Measurements from ENCODE around the gene RNF220. TPM values are rescaled to one million over a fixed set of nuclear protein-coding genes. Genes with fewer than 3 reads are reported as not detected.

RNF220 gene
- total RNA-seq, 1 experiment from 2014 or later, result 128 TPM

GRCh38 chr1:44675186-44675585, 270.1 kb downstream of the RNF220 start:
- peak overlapping the region; percentile 92 for H3K4me3 Mint-ChIP-seq
- H3K9me3 Mint-ChIP-seq, result no peaks in the 10 kb centered on the region
- peaks cover 23% of the 10 kb centered on the region for H3K4me1 Mint-ChIP-seq
- H3K27me3 Mint-ChIP-seq (ENCODE audit: low read depth), result no peaks in the 10 kb centered on the region
- 0 out of 2 replicates have a peak, but pooled peaks cover 5% of the 10 kb centered on the region for H3K36me3 Mint-ChIP-seq
- peak overlapping the region; percentile 55; the same call in 1 of the 2 replicates for H3K27ac Mint-ChIP-seq
- POLR2A ChIA-PET, result no interaction called here
- TF ChIP-seq ZBTB21 (CRISPR knock-in tag; IDR thresholded peaks at IDR 0.05; ENCODE audit: borderline replicate concordance), result no peak
- TF ChIP-seq FOXP1 (CRISPR knock-in tag; IDR thresholded peaks at IDR 0.05; ENCODE audit: borderline replicate concordance), result no peak
- no peak for TF ChIP-seq ELF4 (CRISPR knock-in tag; IDR thresholded peaks at IDR 0.05; ENCODE audit: low read depth)
- no peak for TF ChIP-seq NFATC4 (CRISPR knock-in tag; IDR thresholded peaks at IDR 0.05)
- no peak for TF ChIP-seq JUN (CRISPR knock-in tag; IDR thresholded peaks at IDR 0.05)
- TF ChIP-seq ZNF416 (CRISPR knock-in tag; IDR thresholded peaks at IDR 0.05), result no peak
- no peak for TF ChIP-seq GRHL2 (CRISPR knock-in tag; IDR thresholded peaks at IDR 0.05; ENCODE audit: insufficient replicate concordance, severe bottlenecking)
- TF ChIP-seq TEAD1 (CRISPR knock-in tag; IDR thresholded peaks at IDR 0.05), result no peak
- no peak for TF ChIP-seq RELA (CRISPR knock-in tag; IDR thresholded peaks at IDR 0.05; ENCODE audit: borderline replicate concordance)
- TF ChIP-seq HMGA2 (CRISPR knock-in tag; IDR thresholded peaks at IDR 0.05), result no peak
- no peak for TF ChIP-seq USF1 (CRISPR knock-in tag; IDR thresholded peaks at IDR 0.05)
- no peak for TF ChIP-seq TP53 (CRISPR knock-in tag; IDR thresholded peaks at IDR 0.05)
- DNase-seq (ENCODE audit: low spot score), result no peak
- ATAC-seq, result no peak
- CTCF ChIA-PET, result interaction anchor here (1.4 to 5.0 kb wide), 5 partner anchors 23 to 639 kb away, joined by 4 to 42 read pairs (median 6); no protein-coding TSS in a partner anchor

- no peak for DNase-seq (ENCODE audit: low spot score)
- ChIA-PET POLR2A (no interaction called here), CTCF (interaction anchor here (1.3 to 5.0 kb wide), 4 partner anchors 12 to 641 kb away, joined by 3 to 42 read pairs (median 5); no protein-coding TSS in a partner anchor)
- Mint-ChIP-seq H3K4me1 (peaks cover 26% of the 10 kb centered on the region), H3K27me3 (ENCODE audit: low read depth) (no peaks in the 10 kb centered on the region), H3K27ac (no peak overlapping the region), H3K4me3 (no peak overlapping the region), H3K9me3 (no peaks in the 10 kb centered on the region), H3K36me3 (0 out of 2 replicates have a peak, but pooled peaks cover 5% of the 10 kb centered on the region)
- no peak for ATAC-seq
- TF ChIP-seq ARID4B (CRISPR knock-in tag; IDR thresholded peaks at IDR 0.05; ENCODE audit: borderline replicate concordance), result no peak
- no peak for TF ChIP-seq HMGA2 (CRISPR knock-in tag; IDR thresholded peaks at IDR 0.05)
- no peak for TF ChIP-seq NFE2L1 (CRISPR knock-in tag; IDR thresholded peaks at IDR 0.05)
- TF ChIP-seq MXD4 (CRISPR knock-in tag; IDR thresholded peaks at IDR 0.05; ENCODE audit: borderline replicate concordance), result no peak
- TF ChIP-seq SP1 (CRISPR knock-in tag; conservative IDR thresholded peaks at IDR 0.05), result no peak
- no peak for TF ChIP-seq GABPB1 (CRISPR knock-in tag; IDR thresholded peaks at IDR 0.05)
- no peak for TF ChIP-seq E2F1 (CRISPR knock-in tag; IDR thresholded peaks at IDR 0.05)
- TF ChIP-seq ZNF416 (CRISPR knock-in tag; IDR thresholded peaks at IDR 0.05), result no peak
- no peak for TF ChIP-seq ATF1 (CRISPR knock-in tag; IDR thresholded peaks at IDR 0.05)
- no peak for TF ChIP-seq ZBTB43 (CRISPR knock-in tag; IDR thresholded peaks at IDR 0.05)
- no peak for TF ChIP-seq ZNF396 (CRISPR knock-in tag; IDR thresholded peaks at IDR 0.05; ENCODE audit: borderline replicate concordance)
- TF ChIP-seq ATF6 (CRISPR knock-in tag; IDR thresholded peaks at IDR 0.05), result no peak
- TF ChIP-seq MYBL2 (CRISPR knock-in tag; IDR thresholded peaks at IDR 0.05), result no peak
- TF ChIP-seq FOXK1 (CRISPR knock-in tag; IDR thresholded peaks at IDR 0.05), result no peak
- TF ChIP-seq ERG (CRISPR knock-in tag; IDR thresholded peaks at IDR 0.05), result no peak
- no peak for TF ChIP-seq TEAD1 (CRISPR knock-in tag; IDR thresholded peaks at IDR 0.05)
Measured at GRCh38 chr1:44676484-44677200, 271.6 kb downstream of the RNF220 start.

Data from WTC11 (cell line).